OCI-LY3 (cell line): ENCODE data around the gene TMEM255B.

ENCODE experiments used
- H2AFZ ChIP-seq: fragments of 200-600, 300-600 bp; shearing (Covaris generic); 2 replicates; pipeline ENCODE4 v1.6.0; 2014; ENCODE audit warnings: antibody characterized with exemption, low read depth, low read length
- H3K27ac ChIP-seq: fragments of 200-600, 300-600 bp; sonication (generic); 2 replicates; pipeline ENCODE4 v1.5.1; 2014; ENCODE audit warnings: mild to moderate bottlenecking, low read length, moderate library complexity, mixed read lengths
- H3K27me3 ChIP-seq: fragments of 200-600, 300-600 bp; sonication (generic); 2 replicates; pipeline ENCODE4 v1.6.1; 2014; ENCODE audit warnings: low read depth, low read length, mixed read lengths
- H3K36me3 ChIP-seq: fragments of 200-600, 300-600 bp; sonication (generic); replicated peaks from 2 replicates; pipeline ENCODE3; 2014; ENCODE audit warnings: low read depth, low read length, mixed read lengths
- H3K4me1 ChIP-seq: fragments of 300-600, 200-600 bp; sonication (generic); 2 replicates; pipeline ENCODE4 v1.6.1; 2014; ENCODE audit warnings: low read length, mixed read lengths
- H3K4me2 ChIP-seq: fragments of 200-600, 300-600 bp; sonication (generic); 2 replicates; pipeline ENCODE4 v1.6.1; 2014; ENCODE audit warnings: low read length, mixed read lengths
- H3K4me3 ChIP-seq: fragments of 300-600, 200-600 bp; sonication (generic); 2 replicates; pipeline ENCODE4 v1.5.1; 2014; ENCODE audit warnings: antibody characterized with exemption, mild to moderate bottlenecking, low read length, moderate library complexity
- H3K79me2 ChIP-seq: fragments of 300-600, 200-600 bp; shearing (Covaris generic); 2 replicates; pipeline ENCODE4 v1.6.1; 2014; ENCODE audit warnings: mild to moderate bottlenecking, low read length, mixed read lengths
- H3K9ac ChIP-seq: fragments of 300-600, 200-600 bp; shearing (Covaris generic); 2 replicates; pipeline ENCODE4 v1.6.0; 2014; ENCODE audit warnings: mild to moderate bottlenecking, low read length, moderate library complexity
- H3K9me3 ChIP-seq: fragments of 200-600, 300-600 bp; shearing (Covaris generic); 2 replicates; pipeline ENCODE4 v1.6.1; 2014; ENCODE audit warnings: low read length, mixed read lengths; ENCODE audit not compliant: insufficient read depth
- H4K20me1 ChIP-seq: fragments of 200-600, 300-600 bp; sonication (generic); 2 replicates; pipeline ENCODE4 v1.6.1; 2016; ENCODE audit warnings: low read length, mixed read lengths; ENCODE audit not compliant: insufficient read depth
- CTCF ChIP-seq: fragments of 200-600, 300-600 bp; sonication (generic); IDR thresholded peaks from 2 replicates; pipeline ENCODE4 v1.5.1; 2014; ENCODE audit warnings: antibody characterized with exemption, low read length, low read depth
- EZH2phosphoT487 ChIP-seq: fragments of 200-600 bp; shearing (Covaris generic); IDR thresholded peaks from 2 replicates; pipeline ENCODE4 v1.6.1; 2018; ENCODE audit warnings: antibody characterized with exemption, mixed run types, low read depth

Gene TMEM255B

GRCh38 chr13:113834496-113835200 lies 75.6 kb downstream of the TMEM255B start:
- H3K4me1 ChIP-seq: peaks cover 14% of the 10 kb centered on the region
- H3K9me3 ChIP-seq: no peaks in the 10 kb centered on the region
- H3K36me3 ChIP-seq: peaks cover 2% of the 10 kb centered on the region
- TF ChIP-seq CTCF: no peak
- TF ChIP-seq EZH2phosphoT487: no peak
- no peak overlapping the region for H3K4me3 ChIP-seq
- H3K9ac ChIP-seq: no peak overlapping the region
- no peak overlapping the region for H2AFZ ChIP-seq
- H3K27me3 ChIP-seq: no peaks in the 10 kb centered on the region
- no peak overlapping the region for H3K27ac ChIP-seq
- H3K4me2 ChIP-seq: no peak overlapping the region
- H3K79me2 ChIP-seq: no peaks in the 10 kb centered on the region
- H4K20me1 ChIP-seq: peaks cover 15% of the 10 kb centered on the region

GRCh38 chr13:113835461-113836270 lies 76.6 kb downstream of the TMEM255B start:
- no peak overlapping the region for H3K4me3 ChIP-seq
- no peak overlapping the region for H3K9ac ChIP-seq
- H3K9me3 ChIP-seq: no peaks in the 10 kb centered on the region
- peaks cover 15% of the 10 kb centered on the region for H4K20me1 ChIP-seq
- no peaks in the 10 kb centered on the region for H3K79me2 ChIP-seq
- TF ChIP-seq CTCF (no peak), EZH2phosphoT487 (no peak)
- H3K27ac ChIP-seq: no peak overlapping the region
- H2AFZ ChIP-seq: no peak overlapping the region
- H3K27me3 ChIP-seq: no peaks in the 10 kb centered on the region
- H3K4me2 ChIP-seq: no peak overlapping the region
- H3K4me1 ChIP-seq: peaks cover 14% of the 10 kb centered on the region
- peaks cover 2% of the 10 kb centered on the region for H3K36me3 ChIP-seq

GRCh38 chr13:113836768-113837559 lies 77.9 kb downstream of the TMEM255B start:
- no peaks in the 10 kb centered on the region for H3K9me3 ChIP-seq
- H3K27me3 ChIP-seq: no peaks in the 10 kb centered on the region
- H3K9ac ChIP-seq: no peak overlapping the region
- no peaks in the 10 kb centered on the region for H3K79me2 ChIP-seq
- no peak overlapping the region for H2AFZ ChIP-seq
- peaks cover 14% of the 10 kb centered on the region for H3K4me1 ChIP-seq
- H3K4me3 ChIP-seq: no peak overlapping the region
- H3K27ac ChIP-seq: no peak overlapping the region
- H3K4me2 ChIP-seq: no peak overlapping the region
- TF ChIP-seq EZH2phosphoT487: no peak
- no peak for TF ChIP-seq CTCF
- peaks cover 2% of the 10 kb centered on the region for H3K36me3 ChIP-seq
- peaks cover 7% of the 10 kb centered on the region; the same call in 1 of the 2 replicates for H4K20me1 ChIP-seq
